GM18517 (cell line): Measurements from ENCODE around the gene NEU3.
"Not testable (repeated sequence)": the region's sequence is repeated elsewhere in the genome, so short reads cannot be mapped to it uniquely, and the experiment has no call there.

Source experiments
- ATAC-seq: cut with Tn5 transposase; IDR thresholded peaks from one replicate; pipeline ENCODE4 v1.9.1; 2021; ENCODE audit warnings: mild to moderate bottlenecking, moderate library complexity; ENCODE audit not compliant: unreplicated experiment

Gene NEU3

GRCh38 chr11:74981888-74982287 is 6.8 kb upstream of the NEU3 start:
- ATAC-seq = no peak

GRCh38 chr11:74984070-74984469 is 4.7 kb upstream of the NEU3 start:
- ATAC-seq = no peak

GRCh38 chr11:74984730-74985129 is 4.0 kb upstream of the NEU3 start:
- ATAC-seq = no peak

DNA sequence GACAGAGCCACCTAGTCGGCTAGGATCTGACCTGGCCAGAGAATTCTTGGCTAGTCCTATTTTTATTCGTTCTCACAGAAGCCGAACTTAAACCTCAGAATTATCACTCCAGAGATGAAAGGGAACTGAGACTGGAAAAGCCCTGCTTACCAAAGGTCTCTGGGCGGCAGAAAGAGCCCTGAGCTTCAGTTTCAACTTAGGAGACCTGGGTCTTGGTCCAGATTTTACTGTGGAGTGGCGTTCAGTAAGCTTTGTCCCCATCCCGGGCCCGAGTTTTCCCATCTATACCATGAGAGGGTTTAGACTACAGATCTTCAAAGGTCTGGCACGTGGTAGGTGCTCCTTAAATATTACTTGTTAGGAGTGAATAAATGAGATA is 516 bp downstream of the NEU3 start:
- no peak for ATAC-seq

DNA sequence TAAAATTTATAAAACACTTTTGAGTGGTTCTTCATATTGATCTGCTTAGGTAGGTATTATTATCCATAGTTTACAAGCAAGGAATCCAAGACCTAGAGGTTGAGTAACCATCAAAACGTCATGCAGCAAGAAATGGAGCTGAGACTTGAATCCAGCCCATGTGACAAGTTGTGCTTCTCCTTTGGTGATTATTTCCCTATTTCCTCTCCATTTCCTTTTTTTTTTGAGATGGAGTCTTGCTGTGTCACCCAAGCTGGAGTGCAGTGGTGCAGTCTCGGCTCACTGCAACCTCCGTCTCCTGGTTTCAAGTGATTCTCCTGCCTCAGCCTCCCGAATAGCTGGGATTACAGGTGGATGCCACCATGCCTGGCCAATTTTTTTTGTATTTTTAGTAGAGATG is 1.4 kb downstream of the NEU3 start:
- not testable (repeated sequence) for ATAC-seq

- ATAC-seq = no peak
Measured at GRCh38 chr11:74990941-74991340, 2.2 kb downstream of the NEU3 start.

GRCh38 chr11:74992852-74993251 is 4.1 kb downstream of the NEU3 start:
- no peak for ATAC-seq

DNA sequence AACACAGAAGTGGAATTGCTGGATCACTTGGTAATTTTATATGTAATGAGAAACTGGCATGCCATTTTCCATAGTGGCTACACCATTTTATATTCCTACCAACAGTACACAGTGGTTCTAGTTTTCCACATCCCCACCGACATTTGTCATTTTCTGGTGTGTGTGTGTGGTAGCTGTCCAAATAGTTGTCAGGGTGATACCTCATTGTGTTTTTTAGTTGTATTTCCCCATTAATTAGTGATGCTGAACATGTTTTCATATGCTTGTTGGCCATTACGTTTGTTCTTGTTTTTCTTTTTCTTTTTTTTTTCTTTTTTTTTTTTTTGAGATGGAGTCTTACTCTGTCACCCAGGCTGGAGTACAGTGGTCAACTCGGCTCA is 12.2 kb downstream of the NEU3 start:
- ATAC-seq = no peak

GRCh38 chr11:75001686-75002085 is 13.0 kb downstream of the NEU3 start:
- no peak for ATAC-seq

DNA sequence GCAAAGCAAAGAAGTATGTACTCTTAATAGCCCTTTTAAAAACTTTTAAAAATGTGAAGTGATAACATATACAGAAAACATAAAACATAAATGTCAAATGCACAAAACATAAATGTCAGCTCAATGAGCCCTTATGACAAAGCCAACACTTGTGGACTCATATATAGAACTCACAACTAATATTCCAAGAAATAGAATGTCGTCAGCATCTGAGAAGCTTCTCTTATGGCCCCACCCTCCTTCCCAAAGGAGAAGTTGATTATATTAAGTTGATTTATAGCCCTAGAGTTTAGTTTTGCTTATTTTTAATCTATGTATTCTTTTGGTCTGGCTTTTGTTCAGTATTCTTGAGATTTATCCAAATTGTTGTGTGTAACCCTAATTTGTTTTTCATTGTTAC is 13.8 kb downstream of the NEU3 start:
- no peak for ATAC-seq

GRCh38 chr11:75004215-75004614 is 15.5 kb downstream of the NEU3 start:
- ATAC-seq = no peak

GRCh38 chr11:75011357-75011756 is 22.6 kb downstream of the NEU3 start:
- no peak for ATAC-seq

DNA sequence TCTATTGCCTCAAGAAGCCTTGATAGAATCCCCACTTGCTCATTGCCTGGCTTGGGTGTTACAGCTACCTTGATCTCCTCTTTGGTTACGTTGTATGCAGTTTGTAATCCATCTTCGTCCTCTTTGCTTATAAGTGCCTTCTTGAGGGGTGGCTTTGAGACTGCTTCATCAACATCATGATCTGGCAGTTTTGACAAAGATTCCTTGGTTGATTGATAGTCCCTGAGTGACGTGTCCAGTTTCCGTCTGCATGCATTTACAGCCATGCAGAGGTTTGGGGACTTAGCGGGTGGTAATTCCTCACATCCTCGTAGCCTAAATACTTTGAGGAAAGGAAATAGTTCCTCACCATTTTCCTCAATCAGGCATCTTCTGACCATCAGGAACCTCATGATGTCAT is 23.1 kb downstream of the NEU3 start:
- ATAC-seq = no peak

GRCh38 chr11:75013051-75013450 is 24.3 kb downstream of the NEU3 start:
- ATAC-seq = no peak

DNA sequence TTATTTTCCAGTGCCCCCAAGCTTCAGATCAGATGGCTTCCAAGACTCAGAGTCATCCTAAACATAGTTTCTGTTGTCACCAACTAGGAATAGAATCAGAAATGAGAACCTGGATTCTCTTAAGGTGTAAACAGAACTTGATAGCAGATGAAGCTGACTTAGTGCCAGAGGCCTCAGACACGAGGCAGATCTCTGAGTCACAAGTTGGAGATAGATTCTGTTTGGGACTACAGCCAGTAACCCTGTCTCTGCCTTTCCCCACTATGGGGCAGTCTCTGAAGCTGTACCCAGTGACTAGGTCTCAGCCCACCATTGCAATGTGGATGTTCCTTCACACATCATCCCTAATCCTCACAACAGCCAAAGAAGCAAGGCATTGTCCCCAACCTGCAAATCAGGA is 25.4 kb downstream of the NEU3 start:
- no peak for ATAC-seq

GRCh38 chr11:75019200-75019599 is 30.5 kb downstream of the NEU3 start:
- ATAC-seq = not testable (repeated sequence)

DNA sequence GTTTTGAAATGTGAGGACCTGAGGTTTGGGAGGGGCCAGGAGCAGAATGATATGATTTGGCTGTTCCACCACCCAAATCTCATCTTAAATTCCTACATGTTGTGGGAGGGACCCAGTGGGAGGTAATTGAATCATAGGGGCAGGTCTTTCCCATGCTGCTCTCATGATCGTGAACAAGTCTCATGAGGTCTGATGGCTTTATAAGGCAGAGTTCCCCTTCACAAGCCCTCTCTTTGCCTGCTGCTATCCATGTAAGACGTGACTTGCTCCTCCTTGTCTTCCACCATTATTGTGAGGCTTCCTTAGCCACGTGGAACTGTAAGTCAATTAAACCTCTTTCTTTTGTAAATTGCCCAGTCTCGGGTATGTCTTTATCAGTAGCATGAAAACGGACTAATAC is 31.6 kb downstream of the NEU3 start:
- not testable (repeated sequence) for ATAC-seq

- ATAC-seq = no peak
Measured at GRCh38 chr11:75022296-75022695, 33.6 kb downstream of the NEU3 start.

- ATAC-seq = no peak
Measured at GRCh38 chr11:75022759-75023396, 34.1 kb downstream of the NEU3 start.

- no peak for ATAC-seq
Measured at GRCh38 chr11:75023446-75024067, 34.8 kb downstream of the NEU3 start.

DNA sequence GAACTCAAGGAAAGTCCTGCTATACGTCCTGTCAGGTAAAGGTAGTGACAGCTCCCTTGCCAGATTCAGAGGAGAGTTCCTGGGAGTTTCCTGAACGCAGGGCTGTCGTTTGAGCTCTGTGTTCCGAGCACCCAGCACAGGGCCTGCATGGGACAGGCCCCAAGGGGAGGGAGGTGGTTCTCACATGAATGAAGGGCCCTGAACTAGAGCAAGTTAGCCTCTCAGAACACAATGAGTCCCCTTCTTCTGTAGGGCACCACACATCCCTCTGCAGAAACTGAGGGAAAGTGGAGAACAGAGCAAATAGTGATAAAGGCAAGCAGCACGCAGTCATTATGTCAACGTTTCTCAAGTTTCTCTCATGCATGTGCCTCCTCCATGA is 35.3 kb downstream of the NEU3 start:
- ATAC-seq = no peak

GRCh38 chr11:75024764-75025211 is 36.1 kb downstream of the NEU3 start:
- ATAC-seq = no peak

- no peak for ATAC-seq
Measured at GRCh38 chr11:75025561-75025960, 36.8 kb downstream of the NEU3 start.
